AG10803 (cell line): ENCODE measurements around the gene RASSF5.
A peak's percentile ranks its signal among the peaks of the same experiment; 100 is the strongest.

Experiments used
- DNase-seq: peaks from one replicate; pipeline ENCODE4 v3.0.0; 2010; ENCODE audit warnings: low read depth
- H3K4me3 ChIP-seq: 2 replicates; pipeline ENCODE4 v1.5.1; 2011; ENCODE audit warnings: mild to moderate bottlenecking, low read length, control low read depth
- TF ChIP-seq, protein P1 (sequence below): conservative IDR thresholded peaks from 2 replicates; pipeline ENCODE4 v1.5.1; 2011; ENCODE audit warnings: mild to moderate bottlenecking, low read length, control low read depth, inconsistent platforms

RASSF5 gene

GRCh38 chr1:206556047-206556749, 48.9 kb downstream of the RASSF5 start:
- TF ChIP-seq, protein P1, sequence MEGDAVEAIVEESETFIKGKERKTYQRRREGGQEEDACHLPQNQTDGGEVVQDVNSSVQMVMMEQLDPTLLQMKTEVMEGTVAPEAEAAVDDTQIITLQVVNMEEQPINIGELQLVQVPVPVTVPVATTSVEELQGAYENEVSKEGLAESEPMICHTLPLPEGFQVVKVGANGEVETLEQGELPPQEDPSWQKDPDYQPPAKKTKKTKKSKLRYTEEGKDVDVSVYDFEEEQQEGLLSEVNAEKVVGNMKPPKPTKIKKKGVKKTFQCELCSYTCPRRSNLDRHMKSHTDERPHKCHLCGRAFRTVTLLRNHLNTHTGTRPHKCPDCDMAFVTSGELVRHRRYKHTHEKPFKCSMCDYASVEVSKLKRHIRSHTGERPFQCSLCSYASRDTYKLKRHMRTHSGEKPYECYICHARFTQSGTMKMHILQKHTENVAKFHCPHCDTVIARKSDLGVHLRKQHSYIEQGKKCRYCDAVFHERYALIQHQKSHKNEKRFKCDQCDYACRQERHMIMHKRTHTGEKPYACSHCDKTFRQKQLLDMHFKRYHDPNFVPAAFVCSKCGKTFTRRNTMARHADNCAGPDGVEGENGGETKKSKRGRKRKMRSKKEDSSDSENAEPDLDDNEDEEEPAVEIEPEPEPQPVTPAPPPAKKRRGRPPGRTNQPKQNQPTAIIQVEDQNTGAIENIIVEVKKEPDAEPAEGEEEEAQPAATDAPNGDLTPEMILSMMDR = no peak
- no peak for DNase-seq
- no peak overlapping the region for H3K4me3 ChIP-seq

- peak overlapping the region; percentile 47 for H3K4me3 ChIP-seq
- TF ChIP-seq, protein P1 = no peak
- no peak for DNase-seq
These were observed 49.7 kb downstream of the RASSF5 start for GRCh38 chr1:206556750-206557635.

DNA sequence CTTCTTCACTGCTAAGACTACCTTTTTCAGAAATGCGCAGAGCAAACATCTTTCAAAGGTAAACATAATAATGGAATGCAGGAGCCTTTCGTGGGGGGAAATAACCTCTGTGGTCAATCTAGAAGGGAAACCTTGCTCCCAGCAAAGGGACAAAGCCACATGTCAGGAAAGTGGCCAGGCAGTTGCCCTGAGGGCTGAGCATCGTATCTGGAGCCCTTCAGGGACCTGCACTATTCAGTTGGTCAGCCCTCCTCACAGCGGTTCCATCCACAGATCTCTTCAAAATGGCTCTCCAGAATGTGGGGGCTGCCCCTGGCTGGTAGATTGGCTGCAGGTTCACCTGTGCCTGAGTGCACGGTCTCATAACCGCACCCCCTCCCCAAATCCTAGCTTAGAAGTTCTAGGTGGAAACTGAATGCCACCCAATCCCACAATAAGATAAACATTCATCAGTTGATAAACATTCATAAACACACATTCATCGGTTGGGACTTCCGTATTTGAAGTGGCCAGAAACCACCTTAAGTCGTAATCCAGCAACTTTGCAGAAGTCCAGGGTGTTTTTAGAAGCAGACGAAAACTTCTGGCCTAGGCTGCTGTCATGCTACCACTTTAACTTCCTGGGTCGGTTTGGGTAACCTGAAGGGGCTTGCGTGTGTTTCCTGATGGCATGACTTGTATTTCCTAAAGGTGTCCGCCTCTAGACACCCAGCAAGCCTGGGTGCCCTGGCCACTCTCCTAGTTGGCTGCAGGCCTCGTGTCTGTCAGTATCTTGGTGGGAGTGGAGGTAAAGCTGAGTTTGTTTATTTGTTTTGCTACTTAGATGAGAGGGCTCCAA, 50.5 kb downstream of the RASSF5 start:
- no peak for DNase-seq
- TF ChIP-seq, protein P1 = no peak
- peak overlapping the region; percentile 47 for H3K4me3 ChIP-seq

- TF ChIP-seq, protein P1 = no peak
- DNase-seq = no peak
These were observed 51.7 kb downstream of the RASSF5 start for GRCh38 chr1:206558794-206559671.

DNA sequence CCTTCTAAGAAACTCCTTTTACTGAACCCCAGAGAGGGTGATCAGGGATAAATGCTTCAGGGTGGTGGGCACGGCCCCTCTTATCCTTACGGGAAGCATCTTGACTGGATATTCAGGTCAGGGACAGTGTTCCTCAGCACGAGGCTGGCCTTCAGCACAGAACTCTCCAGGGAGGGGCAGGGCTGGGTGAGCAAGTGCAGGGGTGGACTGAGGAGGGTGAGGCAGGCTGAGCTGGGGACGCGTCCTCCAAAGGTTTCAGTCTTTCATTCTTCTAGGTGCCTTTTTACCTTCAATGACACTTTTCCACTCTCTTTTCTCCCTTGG, 52.3 kb downstream of the RASSF5 start:
- TF ChIP-seq, protein P1 = no peak
- H3K4me3 ChIP-seq = no peak overlapping the region
- DNase-seq = no peak

More at GRCh38 chr1:206558794-206559671, 51.7 kb downstream of the RASSF5 start:
- H3K4me3 ChIP-seq = no peak overlapping the region

DNA sequence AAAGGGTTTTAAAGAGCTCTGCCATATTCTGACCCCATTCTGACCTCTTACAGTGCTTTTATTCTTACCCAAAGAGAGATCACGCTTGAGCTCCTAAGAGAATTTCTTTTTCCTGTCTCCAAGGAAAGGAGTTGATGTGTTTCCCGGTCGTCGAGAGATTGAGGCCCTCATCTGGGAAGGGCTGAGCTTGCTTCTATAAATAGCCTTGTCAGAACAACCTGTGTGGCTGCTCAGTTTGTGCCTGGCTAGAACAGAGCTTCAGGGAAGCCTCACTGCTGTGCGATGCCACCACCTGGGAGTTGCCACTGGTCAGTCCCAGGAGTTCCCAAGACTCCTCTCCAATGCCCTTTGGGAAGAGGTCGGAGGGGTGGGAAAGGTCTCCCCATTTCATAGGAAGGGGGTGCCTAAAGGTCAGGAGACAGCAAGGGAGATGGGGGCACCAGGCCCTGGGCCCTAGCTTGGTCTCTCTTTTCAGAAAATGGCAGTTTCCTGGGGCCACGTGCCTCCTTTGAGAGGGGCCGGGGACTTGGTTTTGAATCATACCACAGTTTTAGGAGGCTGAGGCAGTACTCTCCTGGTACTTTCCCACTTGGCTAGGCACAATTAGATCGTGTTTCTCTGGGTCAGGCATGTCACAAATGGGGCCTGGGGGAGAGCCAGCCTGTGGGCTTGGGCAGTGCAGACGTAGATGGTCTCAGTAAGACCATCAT, 52.8 kb downstream of the RASSF5 start:
- no peak overlapping the region for H3K4me3 ChIP-seq
- DNase-seq = no peak
- TF ChIP-seq, protein P1 = no peak
